Thyroid gland (tissue), 4 donors: Measurements from ENCODE around the gene PDXDC1.

ENCODE experiments used
- CTCF ChIP-seq, 6 experiments: fragments of 200-600 bp in 3 of 6; fragments of 450-650 bp in 3 of 6; sonication (generic) in 3 of 6; IDR thresholded peaks; one replicate each; pipeline ENCODE4 v1.5.1; 2016 to 2019; ENCODE audit warnings: antibody characterized with exemption in 6 of 6, mild to moderate bottlenecking in 2 of 6, inconsistent platforms in 1 of 6, moderate library complexity in 1 of 6
- POLR2A ChIP-seq, 2 donors: fragments of 450-650 bp; IDR thresholded peaks; one replicate each; pipeline ENCODE4 v1.6.1; 2017; ENCODE audit warnings: antibody characterized with exemption in 2 of 2, mild to moderate bottlenecking in 2 of 2, moderate library complexity in 1 of 2

GRCh38 chr16:15032547-15033308, 57.9 kb downstream of the PDXDC1 start:
- TF ChIP-seq POLR2A (IDR thresholded peaks at IDR 0.05): no peak
- TF ChIP-seq CTCF (IDR thresholded peaks at IDR 0.05): no peak
